Keratinocyte (primary cell): Measurements from ENCODE around the gene HOXA10. TPM values are rescaled to one million over a fixed set of nuclear protein-coding genes. Genes with fewer than 3 reads are reported as not detected.

Source experiments
- DNase-seq: peaks from one replicate; pipeline ENCODE4 v3.0.0-alpha.2; 2011; ENCODE audit warnings: low read depth, missing footprints, low spot score
- FAIRE-seq: peaks from 2 replicates; lab custom pipeline; 2011; peaks lifted over from hg19 to GRCh38; lab: Jason Lieb, UNC
- H2AFZ ChIP-seq: 2 replicates; pipeline ENCODE4 v1.6.0; 2012; ENCODE audit warnings: low read length, control low read depth, inconsistent platforms; ENCODE audit not compliant: control insufficient read depth
- H3K27ac ChIP-seq: 2 replicates; pipeline ENCODE4 v1.5.1; 2011; ENCODE audit warnings: low read length; ENCODE audit not compliant: control insufficient read depth, insufficient read depth
- H3K27me3 ChIP-seq: 3 replicates; pipeline ENCODE4 v1.6.0; 2011; ENCODE audit warnings: low read length; ENCODE audit not compliant: control insufficient read depth, insufficient read depth; ENCODE audit errors: extremely low read depth
- H3K36me3 ChIP-seq, 2 experiments: 2 replicates in 1 of 2; 3 replicates in 1 of 2; pipeline ENCODE4 v1.5.1; 2011; ENCODE audit warnings: low read length in 2 of 2, mild to moderate bottlenecking in 1 of 2; ENCODE audit not compliant: control insufficient read depth in 2 of 2, insufficient read depth in 2 of 2; ENCODE audit errors: extremely low read depth in 1 of 2
- H3K4me1 ChIP-seq: 3 replicates; pipeline ENCODE4 v1.5.1; 2011; ENCODE audit warnings: low read length; ENCODE audit not compliant: control insufficient read depth, insufficient read depth; ENCODE audit errors: extremely low read depth
- H3K4me2 ChIP-seq: 3 replicates; pipeline ENCODE4 v1.6.0; 2011; ENCODE audit warnings: low read depth, low read length; ENCODE audit not compliant: control insufficient read depth, insufficient read depth; ENCODE audit errors: extremely low read depth
- H3K4me3 ChIP-seq, 3 experiments: fragments of 200-600 bp in 1 of 3; sonication (generic) in 1 of 3; 2 replicates in 2 of 3; 3 replicates in 1 of 3; pipeline ENCODE4 v1.5.1; 2011 to 2016; ENCODE audit warnings: low read length in 3 of 3, mild to moderate bottlenecking in 3 of 3, control low read depth in 2 of 3, inconsistent platforms in 1 of 3, low read depth in 1 of 3, mixed read lengths in 1 of 3, mixed run types in 1 of 3, moderate library complexity in 1 of 3; ENCODE audit not compliant: control insufficient read depth in 2 of 3, insufficient read depth in 2 of 3; ENCODE audit errors: extremely low read depth in 1 of 3
- H3K79me2 ChIP-seq: 2 replicates; pipeline ENCODE4 v1.6.0; 2012; ENCODE audit warnings: low read length; ENCODE audit not compliant: control insufficient read depth, insufficient read depth
- H3K9ac ChIP-seq: 3 replicates; pipeline ENCODE4 v1.6.0; 2011; ENCODE audit warnings: low read length; ENCODE audit not compliant: control insufficient read depth, insufficient read depth; ENCODE audit errors: extremely low read depth
- H3K9me1 ChIP-seq: 3 replicates; pipeline ENCODE4 v1.6.0; 2011; ENCODE audit warnings: low read length; ENCODE audit not compliant: control insufficient read depth, insufficient read depth; ENCODE audit errors: extremely low read depth
- H3K9me3 ChIP-seq: 2 replicates; pipeline ENCODE4 v1.5.1; 2012; ENCODE audit warnings: low read depth, low read length; ENCODE audit not compliant: control insufficient read depth
- H4K20me1 ChIP-seq: 3 replicates; pipeline ENCODE4 v1.6.0; 2011; ENCODE audit warnings: low read length; ENCODE audit not compliant: control insufficient read depth, insufficient read depth; ENCODE audit errors: extremely low read depth
- EZH2 ChIP-seq: IDR thresholded peaks from one replicate; pipeline ENCODE4 v1.6.1; 2012; ENCODE audit warnings: inconsistent platforms, mild to moderate bottlenecking, low read length, moderate library complexity
- dilution Hi-C: fragments of 300-500 bp; cut with MboI; formaldehyde crosslinking; loops from one replicate; pipeline ENCODE4 v1.7.0; 2020; ENCODE audit warnings: low sequenced_read_pairs; ENCODE audit not compliant: extremely low pct_ligation_motif_present
- polyA plus RNA-seq, 5 experiments: library from polyadenylated mRNA; depleted of rRNA in 3 of 5; stranded (reverse) in 3 of 5; stranded (forward) in 1 of 5; unstranded in 1 of 5; fragments of >200 nt; gene quantifications; 1 replicate in 1 of 5; 2 replicates in 3 of 5; 3 replicates in 1 of 5; pipeline versions ENCODE4 v1.2.1 to v1.2.3, GENCODE V29; 2011 to 2012; ENCODE audit warnings: missing spikeins in 2 of 5, low read depth in 1 of 5, low replicate concordance in 1 of 5
- TF ChIP-seq, protein P1 (sequence below), 3 experiments: IDR thresholded peaks in 1 of 3; conservative IDR thresholded peaks in 1 of 3; optimal IDR thresholded peaks in 1 of 3; 2 replicates in 2 of 3; 3 replicates in 1 of 3; pipeline versions ENCODE3 to v1.5.1; 2011; ENCODE audit warnings: low read length in 3 of 3, mild to moderate bottlenecking in 3 of 3, moderate library complexity in 2 of 3, control low read depth in 1 of 3, inconsistent platforms in 1 of 3; ENCODE audit not compliant: insufficient read depth in 2 of 3; ENCODE audit errors: extremely low read depth in 1 of 3

The HOXA10 gene
- polyA plus RNA-seq, 1 donor (not counting 4 experiments of a cell fraction or from before 2014, with no cell fraction given) = 2.4 TPM

DNA sequence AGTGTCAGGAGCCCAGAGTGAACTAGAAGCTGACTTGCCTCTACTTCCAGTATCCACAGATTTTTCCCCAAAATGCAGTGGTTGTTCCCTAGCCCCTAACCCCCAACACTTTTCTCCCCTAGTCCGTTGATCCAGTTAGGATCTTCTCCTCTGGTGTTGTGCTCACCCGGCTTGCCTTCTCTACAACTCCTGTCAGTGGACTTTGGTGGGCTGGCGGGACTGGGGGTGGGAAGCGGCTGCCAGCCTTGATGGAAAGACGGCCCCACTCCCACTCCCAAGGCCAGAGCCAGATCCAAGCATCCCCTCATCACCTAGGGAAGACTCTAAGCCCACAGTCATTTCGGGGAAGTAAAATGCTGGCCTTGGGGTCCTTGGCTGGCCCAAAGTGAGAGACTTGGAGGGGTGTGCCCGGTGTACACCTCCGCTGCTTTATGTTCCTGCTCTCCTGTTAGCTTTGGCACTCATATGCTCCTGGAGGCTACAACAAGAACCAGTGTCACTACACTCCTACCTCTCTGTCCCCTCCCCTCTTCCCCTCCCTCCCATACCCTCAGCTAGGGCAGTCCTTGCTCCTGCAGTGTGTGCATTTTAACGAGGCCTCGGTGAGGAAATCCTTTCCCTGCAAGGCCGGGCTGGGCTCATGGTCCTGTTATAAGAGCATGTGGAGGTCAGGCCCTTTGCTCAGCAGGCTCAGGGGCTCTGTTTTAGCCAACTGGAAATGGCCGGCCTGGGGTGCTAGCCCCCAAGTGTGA, 930 bp upstream of the HOXA10 start:
- H3K9ac ChIP-seq = no peak overlapping the region
- peaks cover 25% of the 10 kb centered on the region for H3K4me1 ChIP-seq
- H3K4me2 ChIP-seq = no peak overlapping the region
- peaks cover 0 to 4% of the 10 kb centered on the region in 2 experiments for H3K36me3 ChIP-seq
- FAIRE-seq (no peak), DNase-seq (no peak)
- H3K79me2 ChIP-seq = peaks cover 31% of the 10 kb centered on the region
- peaks cover 6% of the 10 kb centered on the region for H3K27me3 ChIP-seq
- no peak for TF ChIP-seq EZH2
- TF ChIP-seq, protein P1, sequence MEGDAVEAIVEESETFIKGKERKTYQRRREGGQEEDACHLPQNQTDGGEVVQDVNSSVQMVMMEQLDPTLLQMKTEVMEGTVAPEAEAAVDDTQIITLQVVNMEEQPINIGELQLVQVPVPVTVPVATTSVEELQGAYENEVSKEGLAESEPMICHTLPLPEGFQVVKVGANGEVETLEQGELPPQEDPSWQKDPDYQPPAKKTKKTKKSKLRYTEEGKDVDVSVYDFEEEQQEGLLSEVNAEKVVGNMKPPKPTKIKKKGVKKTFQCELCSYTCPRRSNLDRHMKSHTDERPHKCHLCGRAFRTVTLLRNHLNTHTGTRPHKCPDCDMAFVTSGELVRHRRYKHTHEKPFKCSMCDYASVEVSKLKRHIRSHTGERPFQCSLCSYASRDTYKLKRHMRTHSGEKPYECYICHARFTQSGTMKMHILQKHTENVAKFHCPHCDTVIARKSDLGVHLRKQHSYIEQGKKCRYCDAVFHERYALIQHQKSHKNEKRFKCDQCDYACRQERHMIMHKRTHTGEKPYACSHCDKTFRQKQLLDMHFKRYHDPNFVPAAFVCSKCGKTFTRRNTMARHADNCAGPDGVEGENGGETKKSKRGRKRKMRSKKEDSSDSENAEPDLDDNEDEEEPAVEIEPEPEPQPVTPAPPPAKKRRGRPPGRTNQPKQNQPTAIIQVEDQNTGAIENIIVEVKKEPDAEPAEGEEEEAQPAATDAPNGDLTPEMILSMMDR (optimal IDR thresholded peaks at IDR 0.05 in 1 of 3, IDR thresholded peaks at IDR 0.05 in 1 of 3, conservative IDR thresholded peaks at IDR 0.05 in 1 of 3; ENCODE audit: extremely low read depth in 1 of 3, insufficient read depth in 2 of 3, low read length in 3 of 3) = no peak
- H3K9me3 ChIP-seq = no peaks in the 10 kb centered on the region
- no peak overlapping the region for H3K27ac ChIP-seq
- no peak overlapping the region for H3K4me3 ChIP-seq
- no peaks in the 10 kb centered on the region for H4K20me1 ChIP-seq
- dilution Hi-C loops = no loop called here
- H3K9me1 ChIP-seq = no peaks in the 10 kb centered on the region
- H2AFZ ChIP-seq = no peak overlapping the region

GRCh38 chr7:27173511-27173955, 587 bp downstream of the HOXA10 start:
- DNase-seq = no peak
- Histone ChIP-seq H4K20me1 (no peaks in the 10 kb centered on the region), H3K36me3 (peaks cover 0 to 4% of the 10 kb centered on the region in 2 experiments), H3K9me3 (no peaks in the 10 kb centered on the region), H3K27ac (peak overlapping the region; percentile 54), H3K4me1 (peaks cover 25% of the 10 kb centered on the region), H3K4me2 (peak overlapping the region; percentile 98), H3K9me1 (no peaks in the 10 kb centered on the region), H2AFZ (peak overlapping the region; percentile 67), H3K4me3 (peak overlapping the region; percentile 78 to 94 (median 84)), H3K27me3 (peaks cover 6% of the 10 kb centered on the region), H3K79me2 (peaks cover 41% of the 10 kb centered on the region), H3K9ac (peak overlapping the region; percentile 83)
- no peak for FAIRE-seq
- dilution Hi-C loops = no loop called here
- TF ChIP-seq, protein P1 (optimal IDR thresholded peaks at IDR 0.05 in 1 of 3, IDR thresholded peaks at IDR 0.05 in 1 of 3, conservative IDR thresholded peaks at IDR 0.05 in 1 of 3; ENCODE audit: extremely low read depth in 1 of 3, insufficient read depth in 2 of 3, low read length in 3 of 3) = no peak
- TF ChIP-seq EZH2 = no peak
